ENCODE measurements around the gene POGLUT3. TPM values are rescaled to one million over a fixed set of nuclear protein-coding genes. Genes with fewer than 3 reads are reported as not detected.

The POGLUT3 gene
- polyA plus RNA-seq, 2 of the 4 experiments (the other 2 are of a cell fraction) = 15.3 to 22.6 TPM

GRCh38 chr11:108497317-108498045 is 703 bp downstream of the POGLUT3 start (continued):
- TF ChIP-seq ELK1 (IDR thresholded peaks at IDR 0.05; ENCODE audit: low read depth, low read length) (no peak), POLR2A (IDR thresholded peaks at IDR 0.05; ENCODE audit: low read length) (peak; percentile 70), RAD21 (conservative IDR thresholded peaks at IDR 0.05 in 1 of 2, IDR thresholded peaks at IDR 0.05 in 1 of 2) (no peak), REST (IDR thresholded peaks at IDR 0.05) (no peak), RARB (CRISPR knock-in tag; IDR thresholded peaks at IDR 0.05) (no peak), NR3C1 (IDR thresholded peaks at IDR 0.05) (no peak), SREBF2 (IDR thresholded peaks at IDR 0.05) (no peak), HDAC2 (IDR thresholded peaks at IDR 0.05) (no peak), CEBPB (IDR thresholded peaks at IDR 0.05) (no peak; a peak in 1 of 4 replicates), TP53 (CRISPR knock-in tag; IDR thresholded peaks at IDR 0.05) (no peak), CTCF (IDR thresholded peaks at IDR 0.05) (no peak), FOXS1 (CRISPR knock-in tag; IDR thresholded peaks at IDR 0.05) (no peak), ZSCAN20 (CRISPR knock-in tag; IDR thresholded peaks at IDR 0.05) (no peak), MYC (IDR thresholded peaks at IDR 0.05; ENCODE audit: borderline replicate concordance, low read length) (no peak), ESRRA (IDR thresholded peaks at IDR 0.05; ENCODE audit: borderline replicate concordance, low read length) (no peak), HEYL (CRISPR knock-in tag; IDR thresholded peaks at IDR 0.05) (no peak), ZNF302 (CRISPR knock-in tag; IDR thresholded peaks at IDR 0.05) (no peak), RCOR1 (IDR thresholded peaks at IDR 0.05; ENCODE audit: low read depth, low read length) (no peak), MAZ (IDR thresholded peaks at IDR 0.05; ENCODE audit: borderline replicate concordance, low read depth, low read length) (no peak), FOSL2 (IDR thresholded peaks at IDR 0.05) (peak; percentile 72), FOSL2 (CRISPR knock-in tag; IDR thresholded peaks at IDR 0.05) (peak; percentile 99), EHMT2 (IDR thresholded peaks at IDR 0.05; ENCODE audit: low read depth) (no peak), PBX3 (IDR thresholded peaks at IDR 0.05) (no peak), KDM5A (IDR thresholded peaks at IDR 0.05) (no peak), PHF8 (IDR thresholded peaks at IDR 0.05; ENCODE audit: borderline replicate concordance, low read depth) (no peak), HOXA7 (CRISPR knock-in tag; IDR thresholded peaks at IDR 0.05) (no peak), E2F6 (IDR thresholded peaks at IDR 0.05; ENCODE audit: borderline replicate concordance, low read depth) (peak; percentile 25; the same call in 1 of the 2 replicates), FOSB (CRISPR knock-in tag; IDR thresholded peaks at IDR 0.05) (no peak), TFCP2L1 (CRISPR knock-in tag; IDR thresholded peaks at IDR 0.05) (no peak), USF2 (IDR thresholded peaks at IDR 0.05) (no peak), ATOH8 (CRISPR knock-in tag; IDR thresholded peaks at IDR 0.05; ENCODE audit: low read depth) (no peak), KDM1A (IDR thresholded peaks at IDR 0.05; ENCODE audit: low read depth) (no peak), ZFP36 (IDR thresholded peaks at IDR 0.05; ENCODE audit: borderline replicate concordance, partially characterized antibody) (no peak), BHLHE40 (IDR thresholded peaks at IDR 0.05; ENCODE audit: low read depth, low read length) (no peak)

Measured in A549 (cell line).